Measurements from ENCODE around the gene NUDCD2.
"Not testable (repeated sequence)": the region's sequence is repeated elsewhere in the genome, so short reads cannot be mapped to it uniquely, and the experiment has no call there.

NUDCD2 gene

GRCh38 chr5:163410505-163410904 lies 49.4 kb downstream of the NUDCD2 start:
- Histone ChIP-seq H3K9me3 (ENCODE audit: insufficient read depth, low read depth, low read length) (no peaks in the 10 kb centered on the region), H3K27ac (ENCODE audit: low read length) (no peak overlapping the region), H3K9ac (ENCODE audit: low read depth, low read length) (no peak overlapping the region), H3K4me1 (ENCODE audit: insufficient read depth, low read length) (peaks cover 3% of the 10 kb centered on the region; the same call in 1 of the 2 replicates), H3K36me3 (ENCODE audit: insufficient read depth, low read depth, low read length) (no peaks in the 10 kb centered on the region), H3K4me3 (ENCODE audit: low read length) (no peak overlapping the region), H3K27me3 (ENCODE audit: insufficient read depth, low read length) (no peaks in the 10 kb centered on the region)

- Histone ChIP-seq H3K9me3 (ENCODE audit: insufficient read depth, low read depth, low read length) (no peaks in the 10 kb centered on the region), H3K27ac (ENCODE audit: low read length) (no peak overlapping the region), H3K4me3 (ENCODE audit: low read length) (no peak overlapping the region), H3K4me1 (ENCODE audit: insufficient read depth, low read length) (no peaks in the 10 kb centered on the region; the same call in 1 of the 2 replicates), H3K9ac (ENCODE audit: low read depth, low read length) (no peak overlapping the region), H3K27me3 (ENCODE audit: insufficient read depth, low read length) (no peaks in the 10 kb centered on the region), H3K36me3 (ENCODE audit: insufficient read depth, low read depth, low read length) (no peaks in the 10 kb centered on the region)
Measured at GRCh38 chr5:163409384-163409783, 50.5 kb downstream of the NUDCD2 start.

- Histone ChIP-seq H3K36me3 (ENCODE audit: insufficient read depth, low read depth, low read length) (no peaks in the 10 kb centered on the region), H3K9ac (ENCODE audit: low read depth, low read length) (no peak overlapping the region)
Measured at GRCh38 chr5:163408311-163408923, 51.5 kb downstream of the NUDCD2 start.

GRCh38 chr5:163407034-163407655 lies 52.8 kb downstream of the NUDCD2 start:
- no peaks in the 10 kb centered on the region for H3K36me3 ChIP-seq (ENCODE audit: insufficient read depth, low read depth, low read length)
- H3K9me3 ChIP-seq (ENCODE audit: insufficient read depth, low read depth, low read length) = no peaks in the 10 kb centered on the region
- H3K27ac ChIP-seq (ENCODE audit: low read length) = no peak overlapping the region
- H3K9ac ChIP-seq (ENCODE audit: low read depth, low read length) = no peak overlapping the region
- H3K27me3 ChIP-seq (ENCODE audit: insufficient read depth, low read length) = no peaks in the 10 kb centered on the region
- H3K4me1 ChIP-seq (ENCODE audit: insufficient read depth, low read length) = no peaks in the 10 kb centered on the region; the same call in 1 of the 2 replicates
- no peak overlapping the region for H3K4me3 ChIP-seq (ENCODE audit: low read length)

More at GRCh38 chr5:163408311-163408923, 51.5 kb downstream of the NUDCD2 start:
- no peak overlapping the region for H3K27ac ChIP-seq (ENCODE audit: low read length)
- no peak overlapping the region for H3K4me3 ChIP-seq (ENCODE audit: low read length)
- H3K9me3 ChIP-seq (ENCODE audit: insufficient read depth, low read depth, low read length) = no peaks in the 10 kb centered on the region
- H3K27me3 ChIP-seq (ENCODE audit: insufficient read depth, low read length) = no peaks in the 10 kb centered on the region
- H3K4me1 ChIP-seq (ENCODE audit: insufficient read depth, low read length) = no peaks in the 10 kb centered on the region; the same call in 1 of the 2 replicates

GRCh38 chr5:163404364-163405173 lies 55.3 kb downstream of the NUDCD2 start:
- Histone ChIP-seq H3K9ac (ENCODE audit: low read depth, low read length) (no peak overlapping the region), H3K36me3 (ENCODE audit: insufficient read depth, low read depth, low read length) (no peaks in the 10 kb centered on the region), H3K27ac (ENCODE audit: low read length) (no peak overlapping the region), H3K9me3 (ENCODE audit: insufficient read depth, low read depth, low read length) (no peaks in the 10 kb centered on the region), H3K4me1 (ENCODE audit: insufficient read depth, low read length) (no peaks in the 10 kb centered on the region; the same call in 1 of the 2 replicates), H3K27me3 (ENCODE audit: insufficient read depth, low read length) (no peaks in the 10 kb centered on the region), H3K4me3 (ENCODE audit: low read length) (no peak overlapping the region)

GRCh38 chr5:163402007-163402406 lies 57.9 kb downstream of the NUDCD2 start:
- no peaks in the 10 kb centered on the region for H3K9me3 ChIP-seq (ENCODE audit: insufficient read depth, low read depth, low read length)
- no peak overlapping the region for H3K27ac ChIP-seq (ENCODE audit: low read length)
- H3K27me3 ChIP-seq (ENCODE audit: insufficient read depth, low read length) = no peaks in the 10 kb centered on the region
- no peak overlapping the region for H3K9ac ChIP-seq (ENCODE audit: low read depth, low read length)
- no peak overlapping the region for H3K4me3 ChIP-seq (ENCODE audit: low read length)
- H3K36me3 ChIP-seq (ENCODE audit: insufficient read depth, low read depth, low read length) = no peaks in the 10 kb centered on the region
- H3K4me1 ChIP-seq (ENCODE audit: insufficient read depth, low read length) = no peaks in the 10 kb centered on the region

GRCh38 chr5:163401271-163401670 lies 58.6 kb downstream of the NUDCD2 start:
- no peak overlapping the region for H3K27ac ChIP-seq (ENCODE audit: low read length)
- no peak overlapping the region for H3K9ac ChIP-seq (ENCODE audit: low read depth, low read length)
- no peaks in the 10 kb centered on the region for H3K9me3 ChIP-seq (ENCODE audit: insufficient read depth, low read depth, low read length)
- no peaks in the 10 kb centered on the region for H3K27me3 ChIP-seq (ENCODE audit: insufficient read depth, low read length)
- no peaks in the 10 kb centered on the region for H3K36me3 ChIP-seq (ENCODE audit: insufficient read depth, low read depth, low read length)
- no peak overlapping the region for H3K4me3 ChIP-seq (ENCODE audit: low read length)
- no peaks in the 10 kb centered on the region for H3K4me1 ChIP-seq (ENCODE audit: insufficient read depth, low read length)

- H3K9me3 ChIP-seq (ENCODE audit: insufficient read depth, low read depth, low read length) = no peaks in the 10 kb centered on the region
- H3K4me3 ChIP-seq (ENCODE audit: low read length) = no peak overlapping the region
- H3K27me3 ChIP-seq (ENCODE audit: insufficient read depth, low read length) = no peaks in the 10 kb centered on the region
- H3K9ac ChIP-seq (ENCODE audit: low read depth, low read length) = no peak overlapping the region
- no peaks in the 10 kb centered on the region for H3K36me3 ChIP-seq (ENCODE audit: insufficient read depth, low read depth, low read length)
- no peaks in the 10 kb centered on the region for H3K4me1 ChIP-seq (ENCODE audit: insufficient read depth, low read length)
- H3K27ac ChIP-seq (ENCODE audit: low read length) = no peak overlapping the region
Measured at GRCh38 chr5:163399923-163400322, 60.0 kb downstream of the NUDCD2 start.

GRCh38 chr5:163397354-163397753 lies 62.5 kb downstream of the NUDCD2 start:
- H3K27ac ChIP-seq (ENCODE audit: low read length) = no peak overlapping the region
- no peaks in the 10 kb centered on the region for H3K9me3 ChIP-seq (ENCODE audit: insufficient read depth, low read depth, low read length)
- no peaks in the 10 kb centered on the region for H3K36me3 ChIP-seq (ENCODE audit: insufficient read depth, low read depth, low read length)
- H3K4me1 ChIP-seq (ENCODE audit: insufficient read depth, low read length) = no peaks in the 10 kb centered on the region
- H3K9ac ChIP-seq (ENCODE audit: low read depth, low read length) = no peak overlapping the region
- H3K27me3 ChIP-seq (ENCODE audit: insufficient read depth, low read length) = no peaks in the 10 kb centered on the region
- no peak overlapping the region for H3K4me3 ChIP-seq (ENCODE audit: low read length)

GRCh38 chr5:163396818-163397340 lies 63.0 kb downstream of the NUDCD2 start:
- not testable (repeated sequence) for H3K4me1 ChIP-seq (ENCODE audit: insufficient read depth, low read length); H3K27me3 ChIP-seq (ENCODE audit: insufficient read depth, low read length); H3K27ac ChIP-seq (ENCODE audit: low read length); H3K4me3 ChIP-seq (ENCODE audit: low read length); H3K9me3 ChIP-seq (ENCODE audit: insufficient read depth, low read depth, low read length); H3K9ac ChIP-seq (ENCODE audit: low read depth, low read length); H3K36me3 ChIP-seq (ENCODE audit: insufficient read depth, low read depth, low read length)
